Liver (tissue), 9 donors: ENCODE measurements around the gene CCDC134. TPM values are rescaled to one million over a fixed set of nuclear protein-coding genes. Genes with fewer than 3 reads are reported as not detected.

ENCODE experiments used
- DNase-seq: peaks from one replicate; pipeline ENCODE4 v3.0.0-alpha.2; 2017; ENCODE audit warnings: low spot score
- H3K27ac ChIP-seq, 2 donors: one replicate each; pipeline ENCODE4 v1.7.0; 2013; ENCODE audit warnings: inconsistent platforms in 2 of 2, low read length in 2 of 2, control low read depth in 1 of 2, low read depth in 1 of 2, mild to moderate bottlenecking in 1 of 2
- H3K27me3 ChIP-seq, 4 donors: one replicate each; pipeline versions ENCODE4 v1.6.1 to v1.7.0; 2013; ENCODE audit warnings: low read length in 3 of 4, inconsistent platforms in 1 of 4, mild to moderate bottlenecking in 1 of 4, moderate library complexity in 1 of 4; ENCODE audit not compliant: control insufficient read depth in 4 of 4, insufficient read depth in 4 of 4
- H3K36me3 ChIP-seq, 4 donors: one replicate each; pipeline versions ENCODE4 v1.6.1 to v1.7.0; 2013; ENCODE audit warnings: low read length in 3 of 4, mild to moderate bottlenecking in 3 of 4, low read depth in 1 of 4, moderate library complexity in 1 of 4; ENCODE audit not compliant: control insufficient read depth in 4 of 4, insufficient read depth in 3 of 4
- H3K4me1 ChIP-seq, 4 donors: one replicate each; pipeline versions ENCODE4 v1.6.1 to v1.7.0; 2013; ENCODE audit warnings: low read length in 3 of 4, mild to moderate bottlenecking in 3 of 4, moderate library complexity in 1 of 4; ENCODE audit not compliant: control insufficient read depth in 4 of 4, insufficient read depth in 4 of 4
- H3K4me3 ChIP-seq, 3 donors: one replicate each; pipeline versions ENCODE4 v1.6.1 to v1.7.0; 2013; ENCODE audit warnings: low read length in 3 of 3, control low read depth in 1 of 3, low read depth in 1 of 3, mild to moderate bottlenecking in 1 of 3
- H3K9ac ChIP-seq, 2 donors: one replicate each; pipeline ENCODE4 v1.7.0; 2013; ENCODE audit warnings: low read length in 2 of 2, mild to moderate bottlenecking in 2 of 2, moderate library complexity in 2 of 2, control low read depth in 1 of 2, low read depth in 1 of 2
- H3K9me3 ChIP-seq, 4 donors: one replicate each; pipeline versions ENCODE4 v1.6.1 to v1.7.0; 2013; ENCODE audit warnings: low read length in 3 of 4; ENCODE audit not compliant: control insufficient read depth in 4 of 4
- ATF3 ChIP-seq: IDR thresholded peaks from 2 replicates; pipeline ENCODE4 v1.6.1; 2016; ENCODE audit warnings: antibody characterized with exemption
- EGR1 ChIP-seq, 2 donors: IDR thresholded peaks; 2 replicates each; pipeline ENCODE4 v1.6.1; 2016 to 2018; ENCODE audit warnings: antibody characterized with exemption in 2 of 2, low read depth in 2 of 2
- FOXA2 ChIP-seq: IDR thresholded peaks from 2 replicates; pipeline ENCODE4 v1.6.1; 2016; ENCODE audit warnings: antibody characterized with exemption
- GABPA ChIP-seq, 2 donors: IDR thresholded peaks in 1 of 2; conservative IDR thresholded peaks in 1 of 2; 2 replicates each; pipeline ENCODE4 v1.6.1; 2016; ENCODE audit warnings: antibody characterized with exemption in 2 of 2, mild to moderate bottlenecking in 1 of 2, moderate library complexity in 1 of 2
- HNF4A ChIP-seq, 2 donors: conservative IDR thresholded peaks; 2 replicates each; pipeline ENCODE4 v1.6.1; 2016; ENCODE audit warnings: antibody characterized with exemption in 2 of 2, mild to moderate bottlenecking in 2 of 2
- HNF4G ChIP-seq: IDR thresholded peaks from 2 replicates; pipeline ENCODE4 v1.6.1; 2016; ENCODE audit warnings: antibody characterized with exemption
- MAX ChIP-seq: IDR thresholded peaks from 2 replicates; pipeline ENCODE4 v1.6.1; 2016; ENCODE audit warnings: antibody characterized with exemption
- NR2F2 ChIP-seq: IDR thresholded peaks from 2 replicates; pipeline ENCODE4 v1.6.1; 2016; ENCODE audit warnings: antibody characterized with exemption
- RAD21 ChIP-seq, 2 donors: IDR thresholded peaks; 2 replicates each; pipeline ENCODE4 v1.6.1; 2016; ENCODE audit warnings: antibody characterized with exemption in 2 of 2, mild to moderate bottlenecking in 2 of 2
- REST ChIP-seq: IDR thresholded peaks from 2 replicates; pipeline ENCODE4 v1.6.1; 2016; ENCODE audit warnings: antibody characterized with exemption, mild to moderate bottlenecking
- RXRA ChIP-seq, 2 donors: IDR thresholded peaks; 2 replicates each; pipeline ENCODE4 v1.6.1; 2017 to 2018; ENCODE audit warnings: antibody characterized with exemption in 2 of 2, mild to moderate bottlenecking in 1 of 2
- SP1 ChIP-seq: IDR thresholded peaks from 2 replicates; pipeline ENCODE4 v1.6.1; 2018; ENCODE audit warnings: antibody characterized with exemption, mild to moderate bottlenecking
- TAF1 ChIP-seq: conservative IDR thresholded peaks from 2 replicates; pipeline ENCODE4 v1.6.1; 2016; ENCODE audit warnings: antibody characterized with exemption, mild to moderate bottlenecking
- ZBTB33 ChIP-seq: IDR thresholded peaks from 2 replicates; pipeline ENCODE4 v1.6.1; 2016; ENCODE audit warnings: antibody characterized with exemption
- WGBS: extraction: QIAGEN DNeasy Blood & Tissue Kit; methylation state at CpG from one replicate; pipeline ENCODE4 v1.1.7; 2013; 5-methylcytosine and 5-hydroxymethylcytosine counted together
- polyA plus RNA-seq, 2 donors: library from polyadenylated mRNA; stranded (reverse) in 1 of 2; unstranded in 1 of 2; fragments of 200-250 nt in 1 of 2; fragments of >200 nt in 1 of 2; fragmentation: Nextera tagmentation in 1 of 2; extraction: Ambion mirVana in 1 of 2; gene quantifications; one replicate each; pipeline versions ENCODE4 v1.2.1 to v1.2.3, GENCODE V29; 2013 to 2015
- total RNA-seq, 2 donors: library from RNA; depleted of rRNA; stranded (reverse); fragments of >200 nt; gene quantifications; one replicate each; pipeline ENCODE4 v1.2.3, GENCODE V29; 2014
- donor health status: healthy.
- donor health status: healthy.
- donor health status: healthy.
- donor health status: healthy.
- donor health status: healthy.

CCDC134 gene
- total and polyA plus RNA-seq, 4 donors: 2.0 to 13.2 (median 6.4) TPM

GRCh38 chr22:41827671-41828070 is 27.2 kb downstream of the CCDC134 start:
- DNase-seq: no peak
- Histone ChIP-seq H3K36me3 (no peaks in the 10 kb centered on the region), H3K4me1 (peaks cover 0 to 5% (median 0%) of the 10 kb centered on the region in 4 donors), H3K9me3 (no peaks in the 10 kb centered on the region), H3K4me3 (no peak overlapping the region), H3K27ac (no peak overlapping the region), H3K9ac (no peak overlapping the region), H3K27me3 (no peaks in the 10 kb centered on the region)
- 87% methylated on average over 6 of the region's 6 CpGs for WGBS
- no peak for TF ChIP-seq NR2F2
- no peak for TF ChIP-seq GABPA (IDR thresholded peaks at IDR 0.05 in 1 of 2, conservative IDR thresholded peaks at IDR 0.05 in 1 of 2)
- no peak for TF ChIP-seq REST
- no peak for TF ChIP-seq HNF4A (conservative IDR thresholded peaks at IDR 0.05)
- TF ChIP-seq RXRA (IDR thresholded peaks at IDR 0.05): no peak
- TF ChIP-seq HNF4G: no peak
- no peak for TF ChIP-seq SP1
- no peak for TF ChIP-seq FOXA2
- no peak for TF ChIP-seq TAF1

GRCh38 chr22:41828516-41828915 is 28.0 kb downstream of the CCDC134 start:
- Histone ChIP-seq H3K27ac (no peak overlapping the region), H3K4me3 (no peak overlapping the region), H3K36me3 (no peaks in the 10 kb centered on the region), H3K9me3 (no peaks in the 10 kb centered on the region), H3K9ac (no peak overlapping the region), H3K27me3 (no peaks in the 10 kb centered on the region), H3K4me1 (peaks cover 0 to 5% (median 0%) of the 10 kb centered on the region in 4 donors)
- DNase-seq: no peak
- 89% methylated on average over 4 of the region's 4 CpGs for WGBS
- no peak for TF ChIP-seq ZBTB33
- no peak for TF ChIP-seq EGR1 (IDR thresholded peaks at IDR 0.05; ENCODE audit: low read depth in 2 of 2)
- TF ChIP-seq TAF1: no peak
- TF ChIP-seq NR2F2: no peak
- no peak for TF ChIP-seq HNF4G
- TF ChIP-seq ATF3: no peak
- no peak for TF ChIP-seq MAX

- H3K4me3 ChIP-seq: no peak overlapping the region
- H3K4me1 ChIP-seq: peaks cover 0 to 14% (median 6%) of the 10 kb centered on the region in 4 donors
- DNase-seq: no peak
- H3K9me3 ChIP-seq: no peaks in the 10 kb centered on the region
- no peaks in the 10 kb centered on the region for H3K36me3 ChIP-seq
- no peak overlapping the region for H3K27ac ChIP-seq
- H3K27me3 ChIP-seq: no peaks in the 10 kb centered on the region
- WGBS: 97% methylated on average over 3 of the region's 3 CpGs
- no peak overlapping the region for H3K9ac ChIP-seq
- TF ChIP-seq RAD21 (IDR thresholded peaks at IDR 0.05): no peak
These were observed 29.7 kb downstream of the CCDC134 start for GRCh38 chr22:41830174-41830573.
